HUES64 (cell line): ENCODE data around the gene FBXL2.

Source experiments
- H3K27ac ChIP-seq: 2 replicates; pipeline ENCODE4 v1.7.0; 2013; ENCODE audit warnings: low read depth, low read length, inconsistent platforms
- H3K27me3 ChIP-seq: 2 replicates; pipeline ENCODE4 v1.6.1; 2013; ENCODE audit warnings: mild to moderate bottlenecking, low read length; ENCODE audit not compliant: insufficient read depth
- H3K36me3 ChIP-seq: 2 replicates; pipeline ENCODE4 v1.6.1; 2013; ENCODE audit warnings: mild to moderate bottlenecking, low read length; ENCODE audit not compliant: insufficient read depth
- H3K4me1 ChIP-seq: 2 replicates; pipeline ENCODE4 v1.6.1; 2013; ENCODE audit warnings: mild to moderate bottlenecking, low read length, moderate library complexity; ENCODE audit not compliant: insufficient read depth
- H3K4me3 ChIP-seq: 2 replicates; pipeline ENCODE4 v1.5.1; 2013; ENCODE audit warnings: mild to moderate bottlenecking, low read length, moderate library complexity
- H3K9ac ChIP-seq: 2 replicates; pipeline ENCODE4 v1.6.1; 2013; ENCODE audit warnings: mild to moderate bottlenecking, low read depth, low read length
- H3K9me3 ChIP-seq: 2 replicates; pipeline ENCODE4 v1.6.1; 2013; ENCODE audit warnings: low read depth, low read length; ENCODE audit not compliant: insufficient read depth
- WGBS: fragments of 150-250, 120-280 bp; methylation state at CpG from one replicate; pipeline ENCODE4 v1.1.7; 2013; ENCODE audit warnings: missing lambda C conversion rate; 5-methylcytosine and 5-hydroxymethylcytosine counted together

The FBXL2 gene

DNA sequence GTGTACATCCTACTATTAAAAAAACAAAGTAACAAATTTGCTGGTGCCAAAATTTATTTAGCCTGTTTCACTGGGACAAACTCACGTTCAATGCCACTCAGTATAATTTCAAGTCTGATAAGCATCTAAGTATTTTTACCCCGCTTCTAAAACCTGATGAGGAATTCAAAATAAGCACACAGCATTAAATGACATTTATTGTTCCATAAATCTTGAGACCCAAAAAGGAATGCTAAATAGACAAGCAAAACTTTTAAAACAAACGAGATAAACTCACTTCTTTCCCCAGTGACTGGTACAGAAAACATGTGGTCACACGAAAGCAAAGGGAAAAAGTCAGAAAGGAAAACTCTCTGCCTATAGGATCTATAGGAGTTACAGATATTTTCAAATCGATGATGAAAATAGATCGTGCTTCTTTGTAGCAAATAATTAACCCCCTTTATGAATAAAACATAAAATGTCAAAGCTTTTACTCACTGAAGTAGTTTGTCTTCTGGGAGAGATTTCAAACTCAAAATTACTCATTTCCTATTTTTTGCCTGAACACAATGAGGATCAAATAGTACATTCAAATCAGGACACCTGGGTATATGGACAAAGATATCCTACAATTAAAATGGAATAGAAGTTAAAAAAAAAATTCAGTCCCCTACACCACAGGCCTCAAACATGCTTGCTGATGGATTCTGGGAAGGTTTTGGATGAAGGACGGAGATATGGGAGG lies 111.3 kb downstream of the FBXL2 start:
- WGBS = 97% methylated on average over 5 of the region's 7 CpGs
- Histone ChIP-seq H3K9ac (no peak overlapping the region), H3K27me3 (no peaks in the 10 kb centered on the region), H3K27ac (no peak overlapping the region), H3K4me3 (no peak overlapping the region), H3K9me3 (no peaks in the 10 kb centered on the region), H3K4me1 (no peaks in the 10 kb centered on the region), H3K36me3 (peaks cover 84% of the 10 kb centered on the region)

GRCh38 chr3:33389908-33390307 lies 112.7 kb downstream of the FBXL2 start:
- WGBS = 96% methylated on average over 4 of the region's 4 CpGs
- no peaks in the 10 kb centered on the region for H3K4me1 ChIP-seq
- peaks cover 95% of the 10 kb centered on the region for H3K36me3 ChIP-seq
- no peak overlapping the region for H3K9ac ChIP-seq
- no peak overlapping the region for H3K4me3 ChIP-seq
- no peaks in the 10 kb centered on the region for H3K9me3 ChIP-seq
- no peaks in the 10 kb centered on the region for H3K27me3 ChIP-seq
- no peak overlapping the region for H3K27ac ChIP-seq

DNA sequence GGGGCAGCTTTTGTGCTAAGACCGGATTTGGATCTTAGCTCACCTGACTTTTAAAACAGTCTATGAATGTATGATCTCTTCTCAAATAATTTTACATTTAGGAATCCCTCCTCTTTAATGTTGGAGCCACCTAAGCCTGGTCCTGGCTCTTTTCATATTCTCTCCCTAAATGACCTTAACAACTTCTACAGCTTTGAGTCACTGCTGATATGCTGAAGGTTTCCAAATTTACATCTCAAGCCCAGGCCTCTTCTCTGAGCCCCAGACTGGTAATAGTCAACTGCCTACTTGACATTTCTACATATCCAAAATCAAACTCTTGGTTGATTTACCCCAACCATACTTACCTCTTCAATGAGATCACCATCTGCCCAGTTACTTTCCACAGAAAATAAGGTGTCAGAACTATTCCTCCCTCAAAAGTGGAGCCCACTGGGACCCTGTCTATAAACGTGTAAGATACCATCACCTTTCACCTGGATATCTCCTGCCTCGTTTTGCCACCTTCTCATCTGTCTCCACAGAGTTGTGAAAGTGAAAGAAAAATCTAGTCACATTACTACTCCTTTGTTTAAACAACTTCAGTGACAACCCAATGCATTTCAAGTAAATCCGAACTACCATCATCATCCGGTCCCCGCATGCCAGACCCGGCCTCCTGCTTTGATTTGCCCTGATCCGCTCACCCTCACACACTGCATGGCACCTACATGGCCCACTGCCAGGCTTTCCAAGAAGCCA lies 114.2 kb downstream of the FBXL2 start:
- peaks cover 95% of the 10 kb centered on the region for H3K36me3 ChIP-seq

DNA sequence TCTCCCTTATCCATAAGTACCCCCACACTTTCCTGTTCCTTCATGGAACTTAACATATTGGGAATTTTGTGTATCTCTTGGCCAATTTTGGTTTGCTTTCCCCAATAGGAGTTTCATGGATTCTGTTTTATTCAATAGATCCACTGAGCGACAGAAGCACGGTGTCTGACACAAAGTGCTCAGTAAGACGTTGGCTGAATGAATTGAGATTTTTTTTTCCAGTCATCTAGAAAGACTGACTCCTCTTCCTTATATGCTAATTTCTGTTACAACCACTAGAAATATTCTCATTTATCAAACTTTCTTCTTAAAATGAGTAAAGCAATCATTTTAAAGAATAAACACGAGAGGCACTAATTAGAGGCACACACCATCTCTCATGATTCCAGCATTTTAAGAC lies 114.9 kb downstream of the FBXL2 start:
- H3K27ac ChIP-seq = no peak overlapping the region
- WGBS = 95% methylated on average over 4 of the region's 4 CpGs
- H3K4me1 ChIP-seq = no peaks in the 10 kb centered on the region
- no peaks in the 10 kb centered on the region for H3K9me3 ChIP-seq
- no peak overlapping the region for H3K4me3 ChIP-seq
- H3K27me3 ChIP-seq = no peaks in the 10 kb centered on the region
- H3K36me3 ChIP-seq = peaks cover 95% of the 10 kb centered on the region
- H3K9ac ChIP-seq = no peak overlapping the region

More for the DNA sequence above, 114.2 kb downstream of the FBXL2 start:
- no peaks in the 10 kb centered on the region for H3K27me3 ChIP-seq
- no peak overlapping the region for H3K27ac ChIP-seq
- no peak overlapping the region for H3K9ac ChIP-seq
- no peaks in the 10 kb centered on the region for H3K4me1 ChIP-seq
- no peak overlapping the region for H3K4me3 ChIP-seq
- no peaks in the 10 kb centered on the region for H3K9me3 ChIP-seq
- 96% methylated on average over 8 of the region's 8 CpGs for WGBS

GRCh38 chr3:33392703-33393125 lies 115.5 kb downstream of the FBXL2 start:
- Histone ChIP-seq H3K4me1 (no peaks in the 10 kb centered on the region), H3K27me3 (no peaks in the 10 kb centered on the region), H3K9ac (no peak overlapping the region), H3K9me3 (no peaks in the 10 kb centered on the region), H3K36me3 (peaks cover 95% of the 10 kb centered on the region), H3K4me3 (no peak overlapping the region), H3K27ac (no peak overlapping the region)
- 90% methylated on average over 4 of the region's 4 CpGs for WGBS

GRCh38 chr3:33394403-33395054 lies 117.3 kb downstream of the FBXL2 start:
- WGBS = 100% methylated on average over 1 of the region's 1 CpG
- H3K36me3 ChIP-seq = peaks cover 98% of the 10 kb centered on the region
- H3K27ac ChIP-seq = no peak overlapping the region
- no peaks in the 10 kb centered on the region for H3K9me3 ChIP-seq
- H3K27me3 ChIP-seq = no peaks in the 10 kb centered on the region
- no peak overlapping the region for H3K4me3 ChIP-seq
- no peaks in the 10 kb centered on the region for H3K4me1 ChIP-seq
- H3K9ac ChIP-seq = no peak overlapping the region

DNA sequence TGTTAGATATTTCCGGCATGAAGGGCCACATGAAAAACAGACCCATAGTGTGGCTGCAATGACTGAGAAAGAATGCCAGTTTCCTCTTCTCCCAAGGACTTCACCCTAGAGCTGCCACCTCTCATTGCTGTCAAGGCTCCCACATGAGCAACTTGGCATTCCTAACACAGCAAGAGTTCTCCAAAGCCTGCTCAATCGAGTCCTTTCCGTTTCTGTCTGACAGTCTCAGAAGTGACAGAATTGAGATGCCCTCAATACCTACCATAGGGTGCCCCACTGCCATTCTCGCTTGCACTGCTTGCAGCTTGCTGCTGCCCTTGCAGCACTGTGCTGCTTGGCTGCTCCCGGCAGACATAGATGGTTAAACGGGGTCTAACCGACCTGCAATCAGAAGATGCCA lies 118.7 kb downstream of the FBXL2 start:
- Histone ChIP-seq H3K36me3 (peaks cover 98% of the 10 kb centered on the region), H3K4me3 (no peak overlapping the region), H3K27ac (no peak overlapping the region), H3K9ac (no peak overlapping the region), H3K4me1 (no peaks in the 10 kb centered on the region), H3K9me3 (no peaks in the 10 kb centered on the region), H3K27me3 (no peaks in the 10 kb centered on the region)
- WGBS = 93% methylated on average over 7 of the region's 7 CpGs

DNA sequence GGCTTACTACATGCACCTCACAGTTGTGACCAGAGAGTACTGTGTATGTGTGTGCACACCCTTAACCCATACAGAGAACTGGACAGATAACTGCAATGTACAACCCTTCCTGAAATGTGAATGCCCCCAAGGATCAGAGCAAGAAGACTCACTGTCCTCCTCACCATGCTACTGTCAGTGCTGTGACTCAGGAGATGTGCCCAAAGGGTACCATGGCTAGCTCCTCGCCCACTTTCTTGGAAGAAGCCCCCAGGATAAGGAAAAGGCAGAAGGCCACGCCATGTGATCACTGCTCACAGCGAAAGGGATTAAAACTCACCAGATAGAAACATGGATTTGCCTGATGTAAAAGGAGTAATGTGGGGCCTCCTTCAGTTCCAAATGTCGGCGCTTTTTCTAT lies 121.2 kb downstream of the FBXL2 start:
- Histone ChIP-seq H3K9me3 (no peaks in the 10 kb centered on the region), H3K36me3 (peaks cover 98% of the 10 kb centered on the region), H3K27ac (no peak overlapping the region), H3K4me1 (no peaks in the 10 kb centered on the region), H3K4me3 (no peak overlapping the region), H3K27me3 (no peaks in the 10 kb centered on the region), H3K9ac (no peak overlapping the region)
- WGBS = 97% methylated on average over 5 of the region's 5 CpGs

- H3K4me3 ChIP-seq = no peak overlapping the region
- H3K27me3 ChIP-seq = no peaks in the 10 kb centered on the region
- no peaks in the 10 kb centered on the region for H3K9me3 ChIP-seq
- WGBS = 97% methylated on average over 2 of the region's 2 CpGs
- H3K36me3 ChIP-seq = peaks cover 97% of the 10 kb centered on the region
- H3K27ac ChIP-seq = no peak overlapping the region
- H3K4me1 ChIP-seq = no peaks in the 10 kb centered on the region
- H3K9ac ChIP-seq = no peak overlapping the region
Measured at GRCh38 chr3:33401781-33402180, 124.5 kb downstream of the FBXL2 start.

- Histone ChIP-seq H3K9me3 (no peaks in the 10 kb centered on the region), H3K4me1 (no peaks in the 10 kb centered on the region), H3K27ac (no peak overlapping the region), H3K4me3 (no peak overlapping the region), H3K9ac (no peak overlapping the region), H3K36me3 (peaks cover 97% of the 10 kb centered on the region), H3K27me3 (no peaks in the 10 kb centered on the region)
- WGBS = 98% methylated on average over 3 of the region's 3 CpGs
Measured at GRCh38 chr3:33402936-33403335, 125.7 kb downstream of the FBXL2 start.

- no peaks in the 10 kb centered on the region for H3K27me3 ChIP-seq
- H3K9me3 ChIP-seq = no peaks in the 10 kb centered on the region
- H3K4me3 ChIP-seq = no peak overlapping the region
- H3K9ac ChIP-seq = no peak overlapping the region
- 98% methylated on average over 5 of the region's 6 CpGs for WGBS
- no peak overlapping the region for H3K27ac ChIP-seq
- no peaks in the 10 kb centered on the region for H3K4me1 ChIP-seq
- H3K36me3 ChIP-seq = peaks cover 97% of the 10 kb centered on the region
Measured at GRCh38 chr3:33403756-33404155, 126.5 kb downstream of the FBXL2 start.
